ENCODE data around the gene TJAP1.
"Not testable (repeated sequence)": the region's sequence is repeated elsewhere in the genome, so short reads cannot be mapped to it uniquely, and the experiment has no call there.

DNA sequence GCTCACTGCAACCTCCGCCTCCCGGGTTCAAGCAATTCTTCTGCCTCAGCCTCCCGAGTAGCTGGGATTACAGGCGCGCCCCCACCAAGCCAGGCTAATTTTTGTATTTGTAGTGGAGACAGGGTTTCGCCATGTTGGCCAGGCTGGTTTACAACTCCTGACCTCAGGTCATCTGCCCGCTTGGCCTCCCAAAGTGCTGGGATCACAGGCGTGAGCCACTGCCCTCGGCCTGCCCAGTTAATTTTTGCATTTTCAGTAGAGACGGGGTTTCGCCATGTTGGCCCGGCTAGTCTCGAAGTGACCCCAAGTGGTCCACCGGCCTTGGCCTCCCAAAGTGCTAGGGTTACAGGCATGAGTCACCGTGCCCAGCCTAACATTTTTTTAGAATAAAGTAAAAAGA is 19.2 kb upstream of the TJAP1 start:
- TF ChIP-seq, protein P1, sequence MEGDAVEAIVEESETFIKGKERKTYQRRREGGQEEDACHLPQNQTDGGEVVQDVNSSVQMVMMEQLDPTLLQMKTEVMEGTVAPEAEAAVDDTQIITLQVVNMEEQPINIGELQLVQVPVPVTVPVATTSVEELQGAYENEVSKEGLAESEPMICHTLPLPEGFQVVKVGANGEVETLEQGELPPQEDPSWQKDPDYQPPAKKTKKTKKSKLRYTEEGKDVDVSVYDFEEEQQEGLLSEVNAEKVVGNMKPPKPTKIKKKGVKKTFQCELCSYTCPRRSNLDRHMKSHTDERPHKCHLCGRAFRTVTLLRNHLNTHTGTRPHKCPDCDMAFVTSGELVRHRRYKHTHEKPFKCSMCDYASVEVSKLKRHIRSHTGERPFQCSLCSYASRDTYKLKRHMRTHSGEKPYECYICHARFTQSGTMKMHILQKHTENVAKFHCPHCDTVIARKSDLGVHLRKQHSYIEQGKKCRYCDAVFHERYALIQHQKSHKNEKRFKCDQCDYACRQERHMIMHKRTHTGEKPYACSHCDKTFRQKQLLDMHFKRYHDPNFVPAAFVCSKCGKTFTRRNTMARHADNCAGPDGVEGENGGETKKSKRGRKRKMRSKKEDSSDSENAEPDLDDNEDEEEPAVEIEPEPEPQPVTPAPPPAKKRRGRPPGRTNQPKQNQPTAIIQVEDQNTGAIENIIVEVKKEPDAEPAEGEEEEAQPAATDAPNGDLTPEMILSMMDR (conservative IDR thresholded peaks at IDR 0.05 in 1 of 2, IDR thresholded peaks at IDR 0.05 in 1 of 2; ENCODE audit: low read depth in 1 of 2, low read length in 2 of 2), result not testable (repeated sequence)
- not testable (repeated sequence) for TF ChIP-seq EZH2 (IDR thresholded peaks at IDR 0.05; ENCODE audit: low read length, missing control alignments)

All from fibroblast of lung (primary cell).